GM20000 (cell line): ENCODE measurements around the gene SIL1.

ENCODE experiments used
- DNase-seq: peaks from one replicate; pipeline ENCODE4 v3.0.0; 2012; ENCODE audit warnings: low spot score
- CTCF ChIP-seq: IDR thresholded peaks from 2 replicates; pipeline ENCODE4 v1.5.1; 2012; ENCODE audit warnings: mild to moderate bottlenecking, control low read depth; ENCODE audit errors: extremely low read depth, missing control alignments

The SIL1 gene

GRCh38 chr5:139027150-139027549 is 171.0 kb downstream of the SIL1 start:
- DNase-seq: no peak
- no peak for TF ChIP-seq CTCF

GRCh38 chr5:139025651-139026050 is 172.5 kb downstream of the SIL1 start:
- TF ChIP-seq CTCF: no peak
- DNase-seq: no peak

GRCh38 chr5:139023286-139023685 is 174.9 kb downstream of the SIL1 start:
- no peak for TF ChIP-seq CTCF
- no peak for DNase-seq

GRCh38 chr5:139022528-139022927 is 175.6 kb downstream of the SIL1 start:
- no peak for TF ChIP-seq CTCF
- no peak for DNase-seq

GRCh38 chr5:139021346-139021745 is 176.8 kb downstream of the SIL1 start:
- no peak for TF ChIP-seq CTCF

GRCh38 chr5:139019880-139020279 is 178.3 kb downstream of the SIL1 start:
- no peak for TF ChIP-seq CTCF
- no peak for DNase-seq

More at GRCh38 chr5:139021346-139021745, 176.8 kb downstream of the SIL1 start:
- no peak for DNase-seq

GRCh38 chr5:139019211-139019610 is 179.0 kb downstream of the SIL1 start:
- no peak for TF ChIP-seq CTCF
- no peak for DNase-seq
